ENCODE measurements around the gene SYT17.

DNA sequence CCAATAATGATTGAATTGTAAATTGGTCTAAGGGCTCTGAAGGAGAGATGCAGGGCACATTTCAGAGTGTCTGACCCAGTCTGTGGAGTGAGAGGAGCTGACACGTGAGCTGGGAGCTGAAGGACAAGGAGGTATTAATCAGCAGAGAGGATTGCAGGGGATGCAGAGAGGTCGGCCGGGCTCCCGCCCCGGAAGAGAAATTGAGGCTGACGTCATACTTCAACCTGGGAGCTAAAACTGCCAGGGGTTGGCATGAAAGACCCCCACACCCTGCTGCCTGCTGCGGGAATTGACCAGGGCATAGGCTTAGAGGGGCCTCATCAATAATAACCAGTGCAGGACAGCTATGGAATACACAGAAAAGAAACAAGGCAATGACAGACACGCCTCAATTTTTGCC, 63.8 kb downstream of the SYT17 start:
- TF ChIP-seq, protein P1, sequence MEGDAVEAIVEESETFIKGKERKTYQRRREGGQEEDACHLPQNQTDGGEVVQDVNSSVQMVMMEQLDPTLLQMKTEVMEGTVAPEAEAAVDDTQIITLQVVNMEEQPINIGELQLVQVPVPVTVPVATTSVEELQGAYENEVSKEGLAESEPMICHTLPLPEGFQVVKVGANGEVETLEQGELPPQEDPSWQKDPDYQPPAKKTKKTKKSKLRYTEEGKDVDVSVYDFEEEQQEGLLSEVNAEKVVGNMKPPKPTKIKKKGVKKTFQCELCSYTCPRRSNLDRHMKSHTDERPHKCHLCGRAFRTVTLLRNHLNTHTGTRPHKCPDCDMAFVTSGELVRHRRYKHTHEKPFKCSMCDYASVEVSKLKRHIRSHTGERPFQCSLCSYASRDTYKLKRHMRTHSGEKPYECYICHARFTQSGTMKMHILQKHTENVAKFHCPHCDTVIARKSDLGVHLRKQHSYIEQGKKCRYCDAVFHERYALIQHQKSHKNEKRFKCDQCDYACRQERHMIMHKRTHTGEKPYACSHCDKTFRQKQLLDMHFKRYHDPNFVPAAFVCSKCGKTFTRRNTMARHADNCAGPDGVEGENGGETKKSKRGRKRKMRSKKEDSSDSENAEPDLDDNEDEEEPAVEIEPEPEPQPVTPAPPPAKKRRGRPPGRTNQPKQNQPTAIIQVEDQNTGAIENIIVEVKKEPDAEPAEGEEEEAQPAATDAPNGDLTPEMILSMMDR (IDR thresholded peaks at IDR 0.05) = no peak
- TF ChIP-seq POLR2A (IDR thresholded peaks at IDR 0.05) = no peak
